Breast epithelium (tissue), 3 donors: ENCODE results near the gene KMO.

Experiments
- CTCF ChIP-seq, 3 donors: fragments of 450-650 bp; IDR thresholded peaks; one replicate each; pipeline ENCODE4 v1.5.1; 2016 to 2017; ENCODE audit warnings: antibody characterized with exemption in 3 of 3, mild to moderate bottlenecking in 3 of 3, moderate library complexity in 3 of 3
- POLR2A ChIP-seq: fragments of 450-650 bp; IDR thresholded peaks from one replicate; pipeline ENCODE4 v1.6.1; 2016; ENCODE audit warnings: antibody characterized with exemption, mild to moderate bottlenecking, moderate library complexity
- POLR2AphosphoS5 ChIP-seq, 3 donors: sonication (generic); formaldehyde crosslinking; IDR thresholded peaks; one replicate each; pipeline ENCODE4 v1.6.1; 2017; ENCODE audit warnings: antibody characterized with exemption in 3 of 3

GRCh38 chr1:241606544-241606943 lies 74.4 kb downstream of the KMO start:
- TF ChIP-seq CTCF (IDR thresholded peaks at IDR 0.05) (no peak), POLR2A (no peak), POLR2AphosphoS5 (IDR thresholded peaks at IDR 0.05) (no peak)
